Neural cell (in vitro differentiated cells): ENCODE measurements around the gene OR7G2. TPM values are rescaled to one million over a fixed set of nuclear protein-coding genes. Genes with fewer than 3 reads are reported as not detected.

ENCODE experiments used
- H2AFZ ChIP-seq: fragments of 200-600, 300-800 bp; sonication (generic), shearing (Covaris generic); 2 replicates; pipeline ENCODE4 v1.6.0; 2014; ENCODE audit warnings: low read depth, mild to moderate bottlenecking, antibody characterized with exemption, low read length, moderate library complexity
- H3F3A ChIP-seq: fragments of 200-600 bp; shearing (Covaris generic); 2 replicates; pipeline ENCODE4 v1.6.1; 2016; ENCODE audit warnings: mild to moderate bottlenecking, moderate library complexity, mixed read lengths, antibody characterized with exemption, low read length; ENCODE audit not compliant: insufficient read depth, poor library complexity, severe bottlenecking
- H3K27ac ChIP-seq: fragments of 200-600, 300-800 bp; sonication (generic), shearing (Covaris generic); 2 replicates; pipeline ENCODE4 v1.5.1; 2014; ENCODE audit warnings: mild to moderate bottlenecking, low read length, moderate library complexity
- H3K27me3 ChIP-seq: fragments of 300-800, 200-600 bp; sonication (generic), shearing (Covaris generic); 2 replicates; pipeline ENCODE4 v1.6.0; 2014; ENCODE audit warnings: mild to moderate bottlenecking, low read depth, low read length, moderate library complexity; ENCODE audit not compliant: insufficient read depth
- H3K36me3 ChIP-seq: fragments of 300-800, 200-600 bp; sonication (generic), shearing (Covaris generic); 2 replicates; pipeline ENCODE4 v1.5.1; 2014; ENCODE audit warnings: mild to moderate bottlenecking, antibody characterized with exemption, low read length, moderate library complexity; ENCODE audit not compliant: insufficient read depth
- H3K4me2 ChIP-seq: fragments of 300-800, 200-600 bp; sonication (generic), shearing (Covaris generic); 2 replicates; pipeline ENCODE4 v1.6.0; 2014; ENCODE audit warnings: mild to moderate bottlenecking, low read length
- H3K4me3 ChIP-seq: fragments of 300-800, 200-600 bp; sonication (generic), shearing (Covaris generic); 2 replicates; pipeline ENCODE4 v1.5.1; 2014; ENCODE audit warnings: mild to moderate bottlenecking, low read length, moderate library complexity
- H3K79me2 ChIP-seq: fragments of 200-600 bp; shearing (Covaris generic); replicated peaks from 2 replicates; pipeline ENCODE4 v1.6.0; 2014; ENCODE audit warnings: mild to moderate bottlenecking, low read length, moderate library complexity; ENCODE audit not compliant: insufficient read depth
- H3K9ac ChIP-seq: fragments of 300-800, 200-600 bp; sonication (generic), shearing (Covaris generic); 2 replicates; pipeline ENCODE4 v1.6.1; 2016; ENCODE audit warnings: mild to moderate bottlenecking, low read length, mixed read lengths
- H3K9me2 ChIP-seq: fragments of 200-600 bp; shearing (Covaris generic); 2 replicates; pipeline ENCODE4 v1.6.1; 2016; ENCODE audit warnings: mild to moderate bottlenecking, low read length, mixed read lengths; ENCODE audit not compliant: insufficient read depth
- H3K9me3 ChIP-seq: fragments of 200-600, 300-800 bp; sonication (generic), shearing (Covaris generic); 2 replicates; pipeline ENCODE4 v1.6.1; 2016; ENCODE audit warnings: mild to moderate bottlenecking, mixed run types, low read length, moderate library complexity, mixed read lengths
- H4K20me1 ChIP-seq: fragments of 200-600 bp; shearing (Covaris generic); 2 replicates; pipeline ENCODE4 v1.6.1; 2016; ENCODE audit warnings: mild to moderate bottlenecking, mixed run types; ENCODE audit not compliant: insufficient read depth
- CTCF ChIP-seq: fragments of 450-650 bp; IDR thresholded peaks from 2 replicates; pipeline ENCODE4 v1.5.1; 2014; ENCODE audit warnings: antibody characterized with exemption, mild to moderate bottlenecking, moderate library complexity; ENCODE audit not compliant: poor library complexity, severe bottlenecking
- EP300 ChIP-seq: fragments of 450-650 bp; conservative IDR thresholded peaks from 2 replicates; pipeline ENCODE4 v1.6.1; 2014; ENCODE audit warnings: antibody characterized with exemption, mild to moderate bottlenecking, moderate library complexity; ENCODE audit not compliant: poor library complexity, severe bottlenecking
- EZH2 ChIP-seq: fragments of 200-600, 300-800 bp; shearing (Covaris generic), sonication (generic); IDR thresholded peaks from 2 replicates; pipeline ENCODE4 v1.6.1; 2014; ENCODE audit warnings: antibody characterized with exemption, low read length, borderline replicate concordance, mild to moderate bottlenecking; ENCODE audit not compliant: insufficient read depth, poor library complexity, severe bottlenecking
- MXI1 ChIP-seq: fragments of 450-650 bp; conservative IDR thresholded peaks from 2 replicates; pipeline ENCODE4 v1.6.1; 2014; ENCODE audit warnings: antibody characterized with exemption, mild to moderate bottlenecking; ENCODE audit not compliant: poor library complexity, severe bottlenecking
- POLR2AphosphoS5 ChIP-seq: IDR thresholded peaks from 2 replicates; pipeline ENCODE4 v1.6.1; 2012
- RAD21 ChIP-seq: fragments of 450-650 bp; conservative IDR thresholded peaks from 2 replicates; pipeline ENCODE4 v1.6.1; 2014; ENCODE audit warnings: antibody characterized with exemption, mild to moderate bottlenecking, moderate library complexity
- REST ChIP-seq: IDR thresholded peaks from 2 replicates; pipeline ENCODE4 v1.6.1; 2012; ENCODE audit warnings: borderline replicate concordance
- SMC3 ChIP-seq: fragments of 450-650 bp; conservative IDR thresholded peaks from 2 replicates; pipeline ENCODE4 v1.6.1; 2014; ENCODE audit warnings: antibody characterized with exemption, mild to moderate bottlenecking, moderate library complexity; ENCODE audit not compliant: poor library complexity
- TAF1 ChIP-seq: IDR thresholded peaks from 2 replicates; pipeline ENCODE4 v1.6.1; 2012; ENCODE audit warnings: low read depth
- polyA plus RNA-seq: library from polyadenylated mRNA; depleted of rRNA; stranded (reverse); fragments of >200 nt; gene quantifications from 2 replicates; pipeline ENCODE4 v1.2.3, GENCODE V29; 2014

OR7G2 gene
- polyA plus RNA-seq, 1 donor from 2014 or later, result not detected

GRCh38 chr19:9078651-9079050 is 28.6 kb downstream of the OR7G2 start:
- Histone ChIP-seq H3K27ac (no peak overlapping the region), H3K9ac (no peak overlapping the region), H3K36me3 (no peaks in the 10 kb centered on the region), H3K4me2 (no peak overlapping the region), H3K27me3 (no peaks in the 10 kb centered on the region), H4K20me1 (no peaks in the 10 kb centered on the region), H3F3A (no peaks in the 10 kb centered on the region), H3K4me3 (no peak overlapping the region), H3K79me2 (no peaks in the 10 kb centered on the region), H3K9me3 (no peaks in the 10 kb centered on the region), H2AFZ (no peak overlapping the region), H3K9me2 (no peaks in the 10 kb centered on the region)
- TF ChIP-seq SMC3 (no peak), MXI1 (no peak), CTCF (no peak), POLR2AphosphoS5 (no peak), TAF1 (no peak), EP300 (no peak), REST (no peak), RAD21 (no peak), EZH2 (no peak)

- H3K27me3 ChIP-seq, result no peaks in the 10 kb centered on the region
- no peak overlapping the region for H3K4me3 ChIP-seq
- H3F3A ChIP-seq, result no peaks in the 10 kb centered on the region
- H3K36me3 ChIP-seq, result no peaks in the 10 kb centered on the region
- no peaks in the 10 kb centered on the region for H3K9me2 ChIP-seq
- no peak overlapping the region for H3K4me2 ChIP-seq
- no peak overlapping the region for H2AFZ ChIP-seq
- no peaks in the 10 kb centered on the region for H3K9me3 ChIP-seq
- H4K20me1 ChIP-seq, result no peaks in the 10 kb centered on the region
- no peak overlapping the region for H3K9ac ChIP-seq
- no peak overlapping the region for H3K27ac ChIP-seq
- no peak for TF ChIP-seq EP300
- no peak for TF ChIP-seq CTCF
- no peak for TF ChIP-seq SMC3
- no peak for TF ChIP-seq TAF1
- no peak for TF ChIP-seq POLR2AphosphoS5
- no peak for TF ChIP-seq RAD21
- H3K79me2 ChIP-seq, result no peaks in the 10 kb centered on the region
These were observed 30.4 kb downstream of the OR7G2 start for GRCh38 chr19:9076901-9077300.
